GM18508 (cell line): ENCODE data around the gene CPO.

Experiments used
- ATAC-seq: cut with Tn5 transposase; IDR thresholded peaks from one replicate; pipeline ENCODE4 v1.9.1; 2021; ENCODE audit warnings: moderate number of reproducible peaks; ENCODE audit not compliant: insufficient read depth, unreplicated experiment

CPO gene

DNA sequence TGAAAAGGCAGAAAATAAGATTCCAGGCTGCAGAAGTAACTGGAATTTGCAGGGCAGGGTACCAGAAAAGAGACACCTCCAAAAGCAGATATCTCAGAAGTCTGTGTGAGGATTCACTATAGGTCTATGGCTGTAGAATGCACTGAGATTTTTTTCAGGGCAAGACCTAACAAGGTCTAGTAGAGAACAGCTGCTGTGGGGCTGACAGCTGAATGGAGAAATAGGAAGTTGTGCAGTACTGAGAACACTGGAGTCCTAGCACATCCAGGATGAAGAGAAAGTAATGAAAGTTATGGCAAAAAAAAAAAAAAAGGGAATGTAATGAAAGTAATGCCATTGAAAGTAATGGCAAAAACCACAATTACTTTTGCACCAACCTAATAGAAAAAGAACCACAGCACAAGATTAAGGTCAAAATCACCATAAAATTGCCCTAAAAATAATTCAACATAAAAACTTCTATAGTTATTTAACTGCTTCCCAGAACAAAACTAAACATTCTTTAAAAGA lies 57.3 kb downstream of the CPO start:
- no peak for ATAC-seq

- no peak for ATAC-seq
Observed at GRCh38 chr2:207008105-207008990, 69.0 kb downstream of the CPO start.

GRCh38 chr2:207012461-207012860 lies 73.1 kb downstream of the CPO start:
- no peak for ATAC-seq

- ATAC-seq = no peak
Observed at GRCh38 chr2:207014424-207014823, 75.1 kb downstream of the CPO start.

GRCh38 chr2:207015901-207016300 lies 76.6 kb downstream of the CPO start:
- no peak for ATAC-seq
